Right lobe of liver (tissue), 4 donors: ENCODE results near the gene ZFAND3.

ENCODE experiments used
- POLR2A ChIP-seq: fragments of 450-650 bp; IDR thresholded peaks from one replicate; pipeline ENCODE4 v1.6.1; 2017; ENCODE audit warnings: antibody characterized with exemption, mild to moderate bottlenecking
- TF ChIP-seq, protein P1 (sequence below), 4 donors: fragments of 200-600 bp in 3 of 4; fragments of 450-650 bp in 1 of 4; IDR thresholded peaks; one replicate each; pipeline versions ENCODE4 v1.5.1 to v1.8.0; 2016 to 2022; ENCODE audit warnings: antibody characterized with exemption in 4 of 4, mild to moderate bottlenecking in 2 of 4
- donor health status: DM: no; HTN: no; CAD: no.
- donor health status: DM: no; HTN: no; CAD: no.
- donor health status: DM: no; HTN: yes; CAD: no.

DNA sequence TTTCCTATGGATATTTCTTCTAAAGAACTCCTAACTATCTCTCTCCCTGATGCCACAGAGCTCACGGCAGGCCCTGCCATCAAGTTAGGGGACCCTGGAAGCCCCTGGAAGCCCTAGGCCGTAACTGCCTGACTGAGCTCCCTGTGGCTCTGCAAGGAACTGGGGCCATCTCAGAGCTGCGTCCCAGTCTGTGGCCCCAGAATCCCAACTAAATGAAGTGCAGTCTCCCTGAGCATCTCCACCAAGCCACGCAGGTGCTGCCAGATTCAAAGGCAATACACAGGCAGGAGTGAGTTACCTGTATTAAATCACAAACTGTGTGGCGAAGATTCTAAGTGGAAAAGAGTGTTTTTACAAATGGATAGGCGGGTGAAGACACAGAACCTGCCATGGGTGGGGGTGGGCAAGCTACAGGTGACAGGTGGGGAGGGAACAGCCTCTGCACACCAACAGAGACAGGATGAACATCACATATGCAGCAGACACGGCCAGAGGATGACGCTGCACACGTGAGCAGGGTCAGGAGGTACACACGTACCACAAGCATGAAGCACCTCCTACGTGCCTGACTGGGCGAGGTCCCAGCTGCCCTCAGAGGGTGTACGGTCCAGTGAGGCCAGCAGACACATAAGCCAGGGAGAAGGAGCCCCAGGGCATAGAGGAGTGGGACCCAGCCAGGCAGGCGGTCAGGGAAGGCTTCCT is 358.5 kb downstream of the ZFAND3 start:
- TF ChIP-seq, protein P1, sequence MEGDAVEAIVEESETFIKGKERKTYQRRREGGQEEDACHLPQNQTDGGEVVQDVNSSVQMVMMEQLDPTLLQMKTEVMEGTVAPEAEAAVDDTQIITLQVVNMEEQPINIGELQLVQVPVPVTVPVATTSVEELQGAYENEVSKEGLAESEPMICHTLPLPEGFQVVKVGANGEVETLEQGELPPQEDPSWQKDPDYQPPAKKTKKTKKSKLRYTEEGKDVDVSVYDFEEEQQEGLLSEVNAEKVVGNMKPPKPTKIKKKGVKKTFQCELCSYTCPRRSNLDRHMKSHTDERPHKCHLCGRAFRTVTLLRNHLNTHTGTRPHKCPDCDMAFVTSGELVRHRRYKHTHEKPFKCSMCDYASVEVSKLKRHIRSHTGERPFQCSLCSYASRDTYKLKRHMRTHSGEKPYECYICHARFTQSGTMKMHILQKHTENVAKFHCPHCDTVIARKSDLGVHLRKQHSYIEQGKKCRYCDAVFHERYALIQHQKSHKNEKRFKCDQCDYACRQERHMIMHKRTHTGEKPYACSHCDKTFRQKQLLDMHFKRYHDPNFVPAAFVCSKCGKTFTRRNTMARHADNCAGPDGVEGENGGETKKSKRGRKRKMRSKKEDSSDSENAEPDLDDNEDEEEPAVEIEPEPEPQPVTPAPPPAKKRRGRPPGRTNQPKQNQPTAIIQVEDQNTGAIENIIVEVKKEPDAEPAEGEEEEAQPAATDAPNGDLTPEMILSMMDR (IDR thresholded peaks at IDR 0.05), result no peak
- no peak for TF ChIP-seq POLR2A
